NCI-H69 (cell line): Measurements from ENCODE around the gene MFAP3L.
A peak's percentile ranks its signal among the peaks of the same experiment; 100 is the strongest.

Experiments used
- DNase-seq: peaks from one replicate; lab custom pipeline; 2025; lab: John Stamatoyannopoulos, UW

The MFAP3L gene

DNA sequence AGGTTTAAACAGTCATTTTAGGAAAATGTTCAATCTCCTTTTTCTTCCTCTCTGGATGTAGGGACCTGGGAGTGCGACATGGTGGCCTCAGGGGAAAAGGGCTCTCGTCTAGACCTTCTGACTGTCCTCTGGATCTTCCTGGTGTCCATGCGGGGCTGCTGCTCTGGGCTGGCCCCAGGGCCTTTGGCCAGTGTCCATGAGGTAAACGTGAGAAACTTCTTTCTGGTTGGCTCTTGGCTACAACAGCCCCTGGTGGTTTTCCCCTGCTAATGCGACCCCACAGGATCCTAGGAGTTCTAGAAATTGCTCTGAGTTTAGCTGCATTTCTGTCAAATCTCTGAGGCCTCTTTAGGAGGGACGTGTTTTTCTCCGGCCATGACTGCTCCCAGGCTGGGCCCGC, 85.7 kb downstream of the MFAP3L start:
- DNase-seq, result peak; percentile 3
